ENCODE measurements around the gene OR1M1. TPM values are rescaled to one million over a fixed set of nuclear protein-coding genes. Genes with fewer than 3 reads are reported as not detected.

The OR1M1 gene
- total RNA-seq: not detected in 2 replicates

GRCh38 chr19:9086761-9087160 is at the start of gene OR1M1:
Gene OR1M1 (plus strand): TSS chr19:9087061. CDS start chr19:9093245, 6,184 bp downstream.

GRCh38 chr19:9107375-9107774 is 20.5 kb downstream of the OR1M1 start, which contains the start of gene OR7G2:
Gene OR7G2 (minus strand): TSS chr19:9107475. CDS start chr19:9103243, 4,232 bp downstream.

GRCh38 chr19:9115307-9115813 is 28.5 kb downstream of the OR1M1 start, which contains the start of gene OR7G1:
Gene OR7G1 (minus strand): TSS chr19:9115763. CDS start chr19:9115763, 0 bp downstream.

GRCh38 chr19:9126900-9127405 is 40.1 kb downstream of the OR1M1 start, which contains the start of gene OR7G3:
Gene OR7G3 (minus strand): TSS chr19:9126950. CDS start chr19:9126950, 0 bp downstream.

GRCh38 chr19:9140159-9140874 is 53.5 kb downstream of the OR1M1 start, which contains the start of gene ZNF317:
Gene ZNF317 (plus strand): TSS chr19:9140397. CDS start chr19:9156017, 15,620 bp downstream.

Other genes with a start within 250 kb of the OR1M1 start
- gene MUC16, start 76.7 kb upstream of the OR1M1 start, total RNA-seq: not detected in 2 replicates
- not detected in 2 replicates for gene OR7G2, start 20.4 kb downstream of the OR1M1 start, total RNA-seq
- not detected in 2 replicates for gene OR7G1, start 28.7 kb downstream of the OR1M1 start, total RNA-seq
- not detected in 2 replicates for gene OR7G3, start 39.9 kb downstream of the OR1M1 start, total RNA-seq
- 16.1 and 19.0 TPM in 2 replicates for gene ZNF317, start 53.3 kb downstream of the OR1M1 start, total RNA-seq
- not detected in 2 replicates for gene OR7D2, start 91.9 kb downstream of the OR1M1 start, total RNA-seq
- gene OR7D4, start 132.5 kb downstream of the OR1M1 start, total RNA-seq: not detected in 2 replicates
- not detected in 2 replicates for gene OR7E24, start 163.9 kb downstream of the OR1M1 start, total RNA-seq
- gene ZNF699, start 222.8 kb downstream of the OR1M1 start, total RNA-seq: 9.1 and 9.6 TPM in 2 replicates
- gene ZNF559, start 237.1 kb downstream of the OR1M1 start, total RNA-seq: 15.0 and 15.6 TPM in 2 replicates